PFSK-1 (cell line): Measurements from ENCODE around the gene ATP11B.

Source experiments
- POLR2AphosphoS5 ChIP-seq: IDR thresholded peaks from 2 replicates; pipeline ENCODE4 v1.6.1; 2012; ENCODE audit warnings: low read depth, mild to moderate bottlenecking, control low read depth, low read length, moderate library complexity
- REST ChIP-seq, 2 experiments: IDR thresholded peaks; 2 replicates each; pipeline versions ENCODE4 v1.6.1 to v1.8.0; 2011 to 2012; ENCODE audit warnings: low read depth in 2 of 2, low read length in 2 of 2, control low read depth in 1 of 2, inconsistent platforms in 1 of 2, mild to moderate bottlenecking in 1 of 2, moderate library complexity in 1 of 2; ENCODE audit not compliant: insufficient read depth in 1 of 2
- SIN3A ChIP-seq: IDR thresholded peaks from 2 replicates; pipeline ENCODE4 v1.6.1; 2012; ENCODE audit warnings: mild to moderate bottlenecking, low read length, moderate library complexity, borderline replicate concordance; ENCODE audit not compliant: insufficient read depth
- TAF1 ChIP-seq: IDR thresholded peaks from 2 replicates; pipeline ENCODE4 v1.6.1; 2012; ENCODE audit warnings: low read length, control low read depth, borderline replicate concordance; ENCODE audit not compliant: insufficient read depth

- TF ChIP-seq POLR2AphosphoS5, result no peak
- no peak for TF ChIP-seq REST (IDR thresholded peaks at IDR 0.05; ENCODE audit: insufficient read depth in 1 of 2, low read depth in 2 of 2, low read length in 2 of 2)
- TF ChIP-seq TAF1, result no peak
- TF ChIP-seq SIN3A, result no peak
Observed at GRCh38 chr3:182824957-182825356, 31.7 kb downstream of the ATP11B start.
